Islet of Langerhans (tissue), 1 donor: ENCODE results near the gene TBC1D2B.

Experiments
- FAIRE-seq: peaks from one replicate; lab custom pipeline; 2011; peaks lifted over from hg19 to GRCh38; lab: Jason Lieb, UNC

The TBC1D2B gene

GRCh38 chr15:78077053-78077870 lies at the start of gene TBC1D2B:
Gene TBC1D2B (minus strand): TSS chr15:78077711. CDS start chr15:78077652, 59 bp downstream.
- FAIRE-seq, result no peak

GRCh38 chr15:78125267-78125666 lies 47.8 kb upstream of the TBC1D2B start:
- no peak for FAIRE-seq

- no peak for FAIRE-seq
Measured at GRCh38 chr15:78120523-78120922, 43.0 kb upstream of the TBC1D2B start.

- FAIRE-seq, result no peak
Measured at GRCh38 chr15:78112551-78112950, 35.0 kb upstream of the TBC1D2B start.

- no peak for FAIRE-seq
Measured at GRCh38 chr15:78111788-78112187, 34.3 kb upstream of the TBC1D2B start.

- no peak for FAIRE-seq
Measured at GRCh38 chr15:78110916-78111475, 33.5 kb upstream of the TBC1D2B start.

- no peak for FAIRE-seq
Measured at GRCh38 chr15:78110096-78110495, 32.6 kb upstream of the TBC1D2B start.

- FAIRE-seq, result no peak
Measured at GRCh38 chr15:78109156-78109555, 31.6 kb upstream of the TBC1D2B start.

GRCh38 chr15:78108300-78109084 lies 31.0 kb upstream of the TBC1D2B start:
- FAIRE-seq, result no peak

GRCh38 chr15:78107471-78107870 lies 30.0 kb upstream of the TBC1D2B start:
- FAIRE-seq, result no peak

- FAIRE-seq, result no peak
Measured at GRCh38 chr15:78105476-78106241, 28.1 kb upstream of the TBC1D2B start.

GRCh38 chr15:78104566-78105475 lies 27.3 kb upstream of the TBC1D2B start:
- FAIRE-seq, result no peak

- FAIRE-seq, result no peak
Measured at GRCh38 chr15:78104119-78104479, 26.6 kb upstream of the TBC1D2B start.

- no peak for FAIRE-seq
Measured at GRCh38 chr15:78103406-78104118, 26.1 kb upstream of the TBC1D2B start.

- no peak for FAIRE-seq
Measured at GRCh38 chr15:78102741-78103140, 25.2 kb upstream of the TBC1D2B start.

GRCh38 chr15:78102211-78102610 lies 24.7 kb upstream of the TBC1D2B start:
- no peak for FAIRE-seq

GRCh38 chr15:78101423-78102105 lies 24.1 kb upstream of the TBC1D2B start:
- no peak for FAIRE-seq

- no peak for FAIRE-seq
Measured at GRCh38 chr15:78100886-78101285, 23.4 kb upstream of the TBC1D2B start.

GRCh38 chr15:78098131-78098755 lies 20.7 kb upstream of the TBC1D2B start:
- FAIRE-seq, result no peak

- no peak for FAIRE-seq
Measured at GRCh38 chr15:78097667-78098066, 20.2 kb upstream of the TBC1D2B start.
